Tibial nerve (tissue), 4 donors: ENCODE results near the gene OAT. TPM values are rescaled to one million over a fixed set of nuclear protein-coding genes. Genes with fewer than 3 reads are reported as not detected.

Source experiments
- DNase-seq, 2 donors: peaks; one replicate each; pipeline ENCODE4 v3.0.0-alpha.2; 2019; ENCODE audit warnings: low spot score in 2 of 2
- H3K27ac ChIP-seq, 4 donors: fragments of 200-600 bp; sonication (generic) in 3 of 4; one replicate each; pipeline ENCODE4 v1.5.1; 2017 to 2019; ENCODE audit warnings: mild to moderate bottlenecking in 1 of 4
- H3K27me3 ChIP-seq, 2 donors: fragments of 200-600 bp; sonication (generic) in 1 of 2; one replicate each; pipeline versions ENCODE4 v1.5.1 to v1.6.0; 2017 to 2019
- H3K36me3 ChIP-seq, 3 donors: fragments of 200-600 bp; sonication (generic); one replicate each; pipeline ENCODE4 v1.5.1; 2018 to 2019
- H3K4me1 ChIP-seq, 4 donors: fragments of 200-600 bp; sonication (generic) in 3 of 4; one replicate each; pipeline ENCODE4 v1.5.1; 2017 to 2019
- H3K4me3 ChIP-seq, 4 donors: fragments of 200-600 bp; sonication (generic) in 3 of 4; one replicate each; pipeline ENCODE4 v1.5.1; 2017 to 2019; ENCODE audit warnings: mild to moderate bottlenecking in 1 of 4, moderate library complexity in 1 of 4
- H3K9me3 ChIP-seq, 4 donors: fragments of 200-600 bp; sonication (generic) in 3 of 4; one replicate each; pipeline ENCODE4 v1.5.1; 2017 to 2019
- EP300 ChIP-seq, 2 donors: sonication (generic); formaldehyde crosslinking; IDR thresholded peaks; one replicate each; pipeline ENCODE4 v1.6.1; 2017; ENCODE audit warnings: antibody characterized with exemption in 2 of 2, mild to moderate bottlenecking in 1 of 2
- POLR2A ChIP-seq, 2 donors: fragments of 450-650 bp; IDR thresholded peaks; one replicate each; pipeline ENCODE4 v1.6.1; 2017; ENCODE audit warnings: antibody characterized with exemption in 2 of 2, mild to moderate bottlenecking in 2 of 2, moderate library complexity in 2 of 2
- WGBS, 2 donors: methylation state at CpG; one replicate each; pipeline ENCODE4 v1.1.5; 2018; 5-methylcytosine and 5-hydroxymethylcytosine counted together
- total RNA-seq, 4 donors: library from RNA; depleted of rRNA; stranded (reverse); fragments of >200 nt; gene quantifications; one replicate each; pipeline ENCODE4 v1.1.0, GENCODE V29; 2016
- TF ChIP-seq, protein P1 (sequence below), 5 experiments: fragments of 200-600 bp in 3 of 5; fragments of 450-650 bp in 2 of 5; sonication (generic) in 3 of 5; IDR thresholded peaks; one replicate each; pipeline ENCODE4 v1.5.1; 2016 to 2019; ENCODE audit warnings: antibody characterized with exemption in 5 of 5, mild to moderate bottlenecking in 3 of 5, moderate library complexity in 2 of 5

OAT gene
- total RNA-seq, 4 donors from 2014 or later = 43.0 to 67.9 (median 58.3) TPM

DNA sequence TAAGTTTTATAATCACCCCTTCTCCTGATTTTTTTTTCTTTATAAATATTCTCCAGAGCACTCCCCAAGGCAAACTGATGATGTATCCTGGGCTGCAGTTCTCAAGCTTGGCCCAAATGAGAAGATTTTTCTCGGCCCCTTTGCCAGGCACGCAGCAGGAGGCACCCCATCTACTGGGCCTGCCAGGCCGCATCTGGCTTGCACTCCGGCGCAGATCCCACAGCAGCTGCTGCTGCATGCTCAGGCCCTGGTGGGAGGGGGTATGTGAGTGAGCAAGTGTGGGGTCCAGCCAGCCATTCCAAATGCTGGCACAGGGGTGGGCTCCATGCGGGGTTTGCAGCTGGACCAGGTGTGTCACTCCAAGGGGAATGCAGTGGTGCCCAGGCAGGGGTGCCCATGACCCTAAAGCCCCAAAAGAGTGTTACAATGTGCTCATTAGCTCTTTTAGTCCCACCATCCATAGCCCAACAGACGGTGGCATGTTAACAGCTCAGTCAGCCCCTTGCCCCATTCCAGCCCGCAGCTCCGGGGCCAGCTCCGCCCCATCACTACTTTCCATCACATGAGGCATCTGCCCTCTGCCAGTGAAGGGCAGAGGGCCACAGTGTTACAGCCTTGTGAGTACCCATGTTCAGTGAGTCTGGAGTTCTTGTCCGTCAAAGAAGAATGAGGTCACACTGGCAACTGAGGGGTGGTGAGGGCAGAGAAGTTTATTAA is 25.9 kb downstream of the OAT start:
- Histone ChIP-seq H3K4me1 (peaks cover 0 to 14% (median 2%) of the 10 kb centered on the region in 4 donors), H3K27ac (no peak overlapping the region), H3K4me3 (no peak overlapping the region), H3K9me3 (no peaks in the 10 kb centered on the region), H3K27me3 (no peaks in the 10 kb centered on the region), H3K36me3 (peaks cover 0 to 20% (median 0%) of the 10 kb centered on the region in 3 donors)
- TF ChIP-seq, protein P1, sequence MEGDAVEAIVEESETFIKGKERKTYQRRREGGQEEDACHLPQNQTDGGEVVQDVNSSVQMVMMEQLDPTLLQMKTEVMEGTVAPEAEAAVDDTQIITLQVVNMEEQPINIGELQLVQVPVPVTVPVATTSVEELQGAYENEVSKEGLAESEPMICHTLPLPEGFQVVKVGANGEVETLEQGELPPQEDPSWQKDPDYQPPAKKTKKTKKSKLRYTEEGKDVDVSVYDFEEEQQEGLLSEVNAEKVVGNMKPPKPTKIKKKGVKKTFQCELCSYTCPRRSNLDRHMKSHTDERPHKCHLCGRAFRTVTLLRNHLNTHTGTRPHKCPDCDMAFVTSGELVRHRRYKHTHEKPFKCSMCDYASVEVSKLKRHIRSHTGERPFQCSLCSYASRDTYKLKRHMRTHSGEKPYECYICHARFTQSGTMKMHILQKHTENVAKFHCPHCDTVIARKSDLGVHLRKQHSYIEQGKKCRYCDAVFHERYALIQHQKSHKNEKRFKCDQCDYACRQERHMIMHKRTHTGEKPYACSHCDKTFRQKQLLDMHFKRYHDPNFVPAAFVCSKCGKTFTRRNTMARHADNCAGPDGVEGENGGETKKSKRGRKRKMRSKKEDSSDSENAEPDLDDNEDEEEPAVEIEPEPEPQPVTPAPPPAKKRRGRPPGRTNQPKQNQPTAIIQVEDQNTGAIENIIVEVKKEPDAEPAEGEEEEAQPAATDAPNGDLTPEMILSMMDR (IDR thresholded peaks at IDR 0.05) = no peak
- TF ChIP-seq EP300 (IDR thresholded peaks at IDR 0.05) (no peak), POLR2A (IDR thresholded peaks at IDR 0.05) (no peak)
- no peak for DNase-seq
- WGBS, 2 donors = 87 to 97% methylated on average over 11 of the region's 11 CpGs

- peaks cover 0 to 14% (median 2%) of the 10 kb centered on the region in 4 donors for H3K4me1 ChIP-seq
- no peaks in the 10 kb centered on the region for H3K27me3 ChIP-seq
- no peak for TF ChIP-seq POLR2A (IDR thresholded peaks at IDR 0.05)
- TF ChIP-seq EP300 (IDR thresholded peaks at IDR 0.05) = no peak
- TF ChIP-seq, protein P1 (IDR thresholded peaks at IDR 0.05) = no peak
- no peak overlapping the region for H3K27ac ChIP-seq
- H3K9me3 ChIP-seq = no peaks in the 10 kb centered on the region
- H3K36me3 ChIP-seq = peaks cover 0 to 4% (median 0%) of the 10 kb centered on the region in 3 donors
- WGBS, 2 donors = 75 to 84% methylated on average over 3 of the region's 3 CpGs
- H3K4me3 ChIP-seq = no peak overlapping the region
- no peak for DNase-seq
Measured at GRCh38 chr10:124390471-124391187, 28.1 kb downstream of the OAT start.

- Histone ChIP-seq H3K27me3 (no peaks in the 10 kb centered on the region), H3K4me3 (peak overlapping the region in 2 of 4 donors; percentile 50 to 57), H3K9me3 (no peaks in the 10 kb centered on the region), H3K27ac (peak overlapping the region in 1 of 4 donors; percentile 29), H3K36me3 (peaks cover 0 to under 1% (median 0%) of the 10 kb centered on the region in 3 donors), H3K4me1 (peaks cover 0 to 14% (median 2%) of the 10 kb centered on the region in 4 donors)
- TF ChIP-seq, protein P1 (IDR thresholded peaks at IDR 0.05) = no peak
- TF ChIP-seq EP300 (IDR thresholded peaks at IDR 0.05) = no peak
- no peak for TF ChIP-seq POLR2A (IDR thresholded peaks at IDR 0.05)
- DNase-seq = no peak
- 72 to 73% methylated on average over 25 to 26 of the region's 26 CpGs for WGBS, 2 donors
Measured at GRCh38 chr10:124389613-124390361, 28.9 kb downstream of the OAT start.

DNA sequence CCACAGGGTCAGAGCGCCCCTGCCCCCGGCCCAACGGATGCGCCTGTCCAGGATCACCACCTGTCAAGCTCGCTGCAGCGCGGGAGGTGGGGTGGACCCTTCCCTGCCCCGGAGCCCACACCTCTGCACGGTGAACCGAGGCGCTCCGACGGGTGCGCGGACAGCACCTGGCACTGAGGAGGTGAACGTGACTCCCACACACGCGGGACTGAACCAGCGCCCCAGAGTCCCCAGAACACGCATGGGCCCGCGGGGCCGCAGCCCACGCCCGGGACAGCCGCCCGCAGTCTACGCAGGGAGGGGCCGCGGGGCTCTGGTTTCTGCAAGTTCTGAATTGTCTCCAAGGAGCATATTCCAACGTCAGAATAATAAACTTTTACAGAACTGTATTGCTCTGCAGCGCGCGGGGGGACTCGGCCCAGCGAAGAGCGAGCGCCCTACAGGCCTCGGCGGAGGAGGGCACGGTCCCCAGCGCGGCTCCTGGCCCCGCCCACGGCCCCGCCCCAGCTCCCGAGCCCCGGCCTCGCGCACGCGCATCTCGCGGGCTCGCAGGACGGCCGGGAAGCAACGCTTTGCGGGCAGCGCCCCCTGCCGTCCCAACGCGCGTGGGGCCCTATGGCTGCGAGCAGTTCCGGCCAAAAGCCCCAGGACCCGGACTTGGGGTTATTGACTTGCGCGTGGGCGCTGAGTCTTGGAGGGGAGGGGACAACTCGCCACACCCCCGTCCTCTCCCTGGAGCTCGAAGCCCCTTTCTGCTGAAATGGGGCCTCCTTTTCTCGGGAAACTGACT is 29.7 kb downstream of the OAT start:
- peak overlapping the region in 3 of 4 donors; percentile 29 to 41 (median 32) for H3K27ac ChIP-seq
- TF ChIP-seq EP300 (IDR thresholded peaks at IDR 0.05) (no peak), POLR2A (IDR thresholded peaks at IDR 0.05) (peak in 1 of 2 donors; percentile 8)
- TF ChIP-seq, protein P1 (IDR thresholded peaks at IDR 0.05) = peak; percentile 93 to 99 (median 97)
- H3K36me3 ChIP-seq = no peaks in the 10 kb centered on the region
- peaks cover 0 to 14% (median 2%) of the 10 kb centered on the region in 4 donors for H3K4me1 ChIP-seq
- H3K9me3 ChIP-seq = no peaks in the 10 kb centered on the region
- 3% methylated on average over 31 to 38 of the region's 74 CpGs for WGBS, 2 donors
- DNase-seq = peak; percentile 72 to 73
- peak overlapping the region; percentile 34 to 57 (median 48) for H3K4me3 ChIP-seq
- no peaks in the 10 kb centered on the region for H3K27me3 ChIP-seq
